NCI-H1092 (cell line): ENCODE results near the gene PRKD3.

ENCODE experiments used
- DNase-seq: peaks from one replicate; lab custom pipeline; 2025; lab: John Stamatoyannopoulos, UW

The PRKD3 gene

GRCh38 chr2:37343537-37344434 is 19.2 kb upstream of the PRKD3 start:
- no peak for DNase-seq

DNA sequence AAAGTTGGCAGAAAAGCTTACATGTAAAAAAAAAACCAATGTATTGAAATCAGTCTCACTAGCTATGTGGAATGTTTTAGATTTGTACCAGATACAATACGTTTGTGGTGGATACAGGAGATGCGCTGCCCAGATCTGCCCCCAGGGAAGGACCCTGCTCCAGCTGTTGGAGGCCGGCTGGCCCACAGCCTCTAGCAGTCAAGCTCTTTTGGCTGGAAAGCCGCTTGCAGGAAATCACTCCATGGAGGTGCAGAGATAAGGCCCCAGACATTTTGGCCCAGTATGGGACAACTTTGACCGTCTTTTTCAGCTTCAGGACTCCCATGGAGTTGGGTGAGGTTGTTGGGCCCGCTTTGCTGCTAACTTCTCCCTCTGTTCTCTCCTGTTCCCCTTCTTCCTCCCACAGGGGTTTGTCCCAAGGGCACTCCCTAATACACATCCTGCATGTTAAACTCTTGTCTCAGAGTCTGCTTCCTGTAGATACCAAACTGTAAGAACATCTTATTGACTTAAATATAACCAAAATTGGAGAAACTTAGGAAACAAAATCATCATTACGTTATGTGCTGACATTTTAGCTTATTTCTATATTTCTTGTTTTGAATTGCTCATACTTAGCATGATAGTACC is 18.1 kb upstream of the PRKD3 start:
- DNase-seq: no peak

DNA sequence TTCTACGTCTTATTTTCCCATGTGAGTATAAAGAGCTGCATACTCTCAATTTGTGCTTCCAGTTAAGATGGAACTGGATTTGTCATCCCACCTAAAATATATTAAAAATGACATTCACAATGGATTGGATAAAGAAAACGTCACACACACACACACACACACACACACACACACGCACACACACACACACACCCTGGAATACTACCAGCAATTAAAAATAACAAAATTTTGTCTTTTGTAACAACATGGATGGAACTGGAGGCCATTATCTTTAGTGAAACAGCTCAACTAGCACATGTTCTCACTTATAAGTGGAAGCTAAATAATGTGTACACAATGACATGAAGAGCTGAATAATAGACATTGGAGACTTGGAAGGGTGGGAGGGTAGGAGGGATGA is 16.0 kb upstream of the PRKD3 start:
- no peak for DNase-seq

DNA sequence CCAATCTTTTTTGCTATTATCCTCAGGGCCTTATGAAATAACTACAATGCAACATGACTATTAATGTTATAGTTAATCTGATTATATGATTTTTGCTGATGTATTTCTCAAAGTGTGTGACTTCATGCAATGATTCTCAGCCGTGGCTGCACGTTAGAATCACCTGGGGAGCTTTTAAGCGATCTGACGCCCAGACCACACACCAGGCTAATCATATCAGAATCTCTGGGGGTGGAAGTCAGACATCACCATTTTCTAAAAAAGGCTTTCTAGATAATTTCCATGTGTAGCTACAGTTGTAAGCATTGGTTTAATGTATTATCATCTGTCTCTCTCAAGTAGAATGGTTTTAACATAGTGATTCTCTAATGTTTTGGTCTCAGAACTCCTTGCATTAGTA is 14.3 kb upstream of the PRKD3 start:
- DNase-seq: no peak

DNA sequence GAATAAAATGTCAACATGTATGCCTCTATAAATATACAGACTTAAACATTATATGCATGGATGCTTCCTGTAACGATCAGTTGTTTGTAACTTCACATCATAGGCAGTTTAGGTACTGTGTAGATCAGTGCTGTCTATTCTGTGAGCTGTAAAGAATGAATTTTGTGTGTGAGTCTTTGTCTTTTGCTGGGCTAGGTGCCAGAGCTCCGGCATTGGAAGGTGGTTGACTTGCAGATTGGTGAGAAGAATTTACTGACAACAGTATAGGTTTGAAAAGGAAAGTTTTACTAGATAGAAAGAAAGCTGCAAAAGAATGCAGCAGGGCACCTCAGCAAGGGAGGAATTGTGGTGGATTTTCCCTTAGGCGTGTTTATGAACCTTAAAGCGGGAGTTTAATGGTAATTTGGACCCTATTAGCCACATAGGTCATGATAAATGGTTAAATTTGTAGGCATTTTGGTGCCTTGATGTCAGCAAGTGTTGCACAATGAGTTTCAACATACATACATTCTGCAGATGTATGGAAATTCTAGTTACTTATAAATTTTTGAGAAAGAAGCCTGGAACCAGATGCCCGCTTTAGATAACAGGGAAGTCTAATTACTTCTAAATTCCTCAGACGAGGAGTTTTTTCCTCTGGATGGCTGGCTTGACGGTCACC is 13.1 kb upstream of the PRKD3 start:
- DNase-seq: no peak

- no peak for DNase-seq
Measured at GRCh38 chr2:37335604-37336003, 11.0 kb upstream of the PRKD3 start.

- no peak for DNase-seq
Measured at GRCh38 chr2:37333256-37333655, 8.6 kb upstream of the PRKD3 start.

DNA sequence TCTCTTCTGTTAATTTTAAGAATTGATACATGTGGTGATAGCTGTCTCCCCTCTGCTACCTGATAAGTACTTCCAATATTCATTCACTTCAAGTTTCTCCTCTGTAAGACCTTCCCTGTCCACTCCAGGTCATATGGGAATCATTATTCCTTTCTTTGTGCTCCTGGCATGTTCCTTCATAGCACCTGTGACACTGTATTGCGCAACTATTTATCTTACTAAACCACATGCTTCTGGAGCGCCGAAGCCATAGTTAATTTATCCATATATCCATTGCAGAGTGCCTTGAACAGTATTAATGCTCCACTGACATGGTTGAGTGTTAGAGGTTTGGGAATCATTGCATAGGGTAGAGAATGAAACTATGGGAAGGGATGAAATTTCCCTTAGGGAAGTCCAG is 7.9 kb upstream of the PRKD3 start:
- DNase-seq: no peak

- DNase-seq: no peak
Measured at GRCh38 chr2:37330681-37331080, 6.0 kb upstream of the PRKD3 start.

- no peak for DNase-seq
Measured at GRCh38 chr2:37326866-37327634, 2.4 kb upstream of the PRKD3 start.

DNA sequence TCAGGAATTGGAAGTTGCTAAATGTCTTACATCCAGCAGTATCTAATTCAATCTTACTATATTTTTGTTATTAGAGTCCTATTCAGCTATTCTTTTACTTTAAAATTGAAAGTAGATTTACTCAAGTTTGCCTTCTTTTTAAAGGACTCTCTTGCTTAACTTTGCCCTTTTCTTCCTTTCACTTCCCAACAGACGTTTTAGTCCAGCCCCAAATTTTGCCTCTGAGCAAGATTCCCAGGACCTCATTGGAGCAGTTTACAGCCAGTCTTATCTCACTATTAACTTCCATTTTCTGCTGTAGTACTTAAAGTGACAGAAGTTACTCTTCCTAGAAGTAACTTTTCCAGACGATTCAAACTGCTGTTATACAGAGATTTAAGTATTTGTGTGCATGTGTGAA is 1.7 kb upstream of the PRKD3 start:
- no peak for DNase-seq

GRCh38 chr2:37325625-37326071 is 1.0 kb upstream of the PRKD3 start:
- DNase-seq: no peak

- DNase-seq: no peak
Measured at GRCh38 chr2:37324536-37324785, 172 bp downstream of the PRKD3 start.

- DNase-seq: no peak
Measured at GRCh38 chr2:37323781-37324535, 675 bp downstream of the PRKD3 start.

DNA sequence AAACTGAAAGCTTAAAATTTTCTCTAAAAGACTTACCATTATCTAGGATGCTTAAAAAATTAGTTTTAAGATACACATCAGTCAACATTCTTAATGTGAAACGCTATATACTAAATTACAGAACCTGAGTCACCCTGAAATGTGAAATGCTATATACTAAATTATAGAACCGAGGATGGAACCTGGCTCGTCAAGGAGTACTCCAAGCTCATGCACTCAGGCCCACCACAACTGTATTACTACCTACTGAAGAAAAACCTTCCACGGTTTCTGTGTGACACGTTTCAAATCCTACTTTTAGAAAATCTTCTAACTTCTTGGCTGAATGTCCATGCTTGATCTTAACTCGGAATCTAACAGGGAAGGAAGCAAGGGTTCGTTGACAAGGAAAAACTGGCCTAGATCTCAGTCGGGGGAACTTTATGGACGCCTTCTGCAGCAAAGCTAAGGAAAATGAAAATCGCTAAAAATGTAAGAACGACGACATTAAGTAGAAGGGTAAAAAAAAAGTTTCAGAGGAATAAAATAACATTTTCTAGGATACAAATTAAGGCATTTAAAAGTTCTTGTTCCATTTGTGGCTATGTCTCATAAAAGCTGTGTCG is 1.4 kb downstream of the PRKD3 start:
- DNase-seq: no peak

GRCh38 chr2:37322368-37322767 is 2.3 kb downstream of the PRKD3 start:
- no peak for DNase-seq

GRCh38 chr2:37321029-37321682 is 3.5 kb downstream of the PRKD3 start:
- DNase-seq: no peak

- DNase-seq: no peak
Measured at GRCh38 chr2:37319754-37320609, 4.7 kb downstream of the PRKD3 start.

- DNase-seq: no peak
Measured at GRCh38 chr2:37318401-37318800, 6.2 kb downstream of the PRKD3 start.

DNA sequence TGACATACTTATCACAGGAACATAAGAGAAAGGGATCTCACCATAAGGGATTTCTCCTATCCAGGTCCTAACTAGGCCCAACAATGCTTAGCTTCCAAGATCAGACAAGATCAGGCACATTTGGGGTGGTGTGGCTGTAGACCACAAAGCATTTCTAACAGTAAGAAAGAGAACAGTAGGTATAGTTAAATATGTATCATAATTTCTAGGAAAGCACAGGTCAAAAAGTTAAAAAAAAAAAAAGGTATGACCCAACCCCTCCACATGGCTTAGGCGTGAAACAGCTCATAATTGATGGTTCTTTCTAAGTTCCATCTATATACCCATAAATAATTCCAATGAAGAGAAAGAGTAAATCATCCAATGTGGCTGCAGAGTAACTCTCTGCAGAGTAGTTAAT is 6.9 kb downstream of the PRKD3 start:
- no peak for DNase-seq
